ENCODE data around the gene ST3GAL6. TPM values are rescaled to one million over a fixed set of nuclear protein-coding genes. Genes with fewer than 3 reads are reported as not detected.

Gene ST3GAL6
- total RNA-seq, 2 experiments from 2014 or later = 0.25 to 3.0 TPM

DNA sequence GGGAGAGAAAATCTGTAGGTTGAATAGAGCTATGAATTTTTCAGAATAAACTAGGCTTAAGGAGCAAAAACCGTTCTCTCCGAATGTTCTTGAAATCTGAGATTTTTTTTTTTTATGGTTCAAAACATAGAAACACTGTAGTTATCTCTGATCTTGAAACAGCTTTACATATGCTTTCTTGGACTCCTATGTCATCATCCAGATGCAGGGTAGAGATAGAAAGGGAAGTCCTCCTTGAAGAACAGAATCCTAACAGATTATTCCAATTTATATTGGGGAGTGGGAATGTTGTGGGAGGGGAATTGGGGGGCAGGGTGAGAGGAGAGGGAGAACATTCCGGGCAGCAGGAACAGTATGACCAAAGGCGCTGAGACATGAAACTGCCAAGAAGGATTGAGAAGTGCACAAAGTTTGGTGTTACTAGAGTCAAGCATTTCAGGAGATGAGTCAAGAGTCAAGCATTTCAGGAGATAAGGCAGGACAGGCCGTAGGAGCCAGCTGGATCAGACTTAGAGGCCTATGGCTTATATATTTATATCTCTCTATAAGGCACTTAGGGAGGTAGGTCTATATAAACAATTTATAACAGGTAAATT lies 21.9 kb upstream of the ST3GAL6 start:
- Histone ChIP-seq H3K27ac (ENCODE audit: low read depth, low read length, poor library complexity, severe bottlenecking) (no peak overlapping the region), H3K4me1 (ENCODE audit: insufficient read depth, low read length, poor library complexity, severe bottlenecking) (no peaks in the 10 kb centered on the region), H2AFZ (ENCODE audit: low read length) (no peak overlapping the region), H3K9me2 (ENCODE audit: insufficient read depth, low read length) (no peaks in the 10 kb centered on the region), H3K4me3 (ENCODE audit: low read depth, low read length, poor library complexity, severe bottlenecking) (no peak overlapping the region), H3K36me3 (ENCODE audit: insufficient read depth, low read length) (no peaks in the 10 kb centered on the region), H3K4me2 (ENCODE audit: low read length) (no peak overlapping the region), H3K79me2 (ENCODE audit: insufficient read depth, low read depth, low read length) (no peaks in the 10 kb centered on the region), H4K20me1 (ENCODE audit: insufficient read depth, low read length) (no peaks in the 10 kb centered on the region), H3K9me3 (ENCODE audit: low read length) (no peaks in the 10 kb centered on the region)
- no peak for TF ChIP-seq EZH2phosphoT487 (IDR thresholded peaks at IDR 0.05; ENCODE audit: borderline replicate concordance, low read depth, low read length)
- TF ChIP-seq, protein P1, sequence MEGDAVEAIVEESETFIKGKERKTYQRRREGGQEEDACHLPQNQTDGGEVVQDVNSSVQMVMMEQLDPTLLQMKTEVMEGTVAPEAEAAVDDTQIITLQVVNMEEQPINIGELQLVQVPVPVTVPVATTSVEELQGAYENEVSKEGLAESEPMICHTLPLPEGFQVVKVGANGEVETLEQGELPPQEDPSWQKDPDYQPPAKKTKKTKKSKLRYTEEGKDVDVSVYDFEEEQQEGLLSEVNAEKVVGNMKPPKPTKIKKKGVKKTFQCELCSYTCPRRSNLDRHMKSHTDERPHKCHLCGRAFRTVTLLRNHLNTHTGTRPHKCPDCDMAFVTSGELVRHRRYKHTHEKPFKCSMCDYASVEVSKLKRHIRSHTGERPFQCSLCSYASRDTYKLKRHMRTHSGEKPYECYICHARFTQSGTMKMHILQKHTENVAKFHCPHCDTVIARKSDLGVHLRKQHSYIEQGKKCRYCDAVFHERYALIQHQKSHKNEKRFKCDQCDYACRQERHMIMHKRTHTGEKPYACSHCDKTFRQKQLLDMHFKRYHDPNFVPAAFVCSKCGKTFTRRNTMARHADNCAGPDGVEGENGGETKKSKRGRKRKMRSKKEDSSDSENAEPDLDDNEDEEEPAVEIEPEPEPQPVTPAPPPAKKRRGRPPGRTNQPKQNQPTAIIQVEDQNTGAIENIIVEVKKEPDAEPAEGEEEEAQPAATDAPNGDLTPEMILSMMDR (conservative IDR thresholded peaks at IDR 0.05; ENCODE audit: low read length) = no peak
- intact Hi-C loops (cut with micrococcal nuclease; ENCODE audit: unreplicated experiment) = no loop called here
- POLR2A ChIA-PET = no interaction called here
- CTCF ChIA-PET (ENCODE audit: unreplicated experiment) = no interaction called here
- BruUV-seq (replicated peaks) = no TSS peak
- no peak for DNase-seq (ENCODE audit: low spot score)

DNA sequence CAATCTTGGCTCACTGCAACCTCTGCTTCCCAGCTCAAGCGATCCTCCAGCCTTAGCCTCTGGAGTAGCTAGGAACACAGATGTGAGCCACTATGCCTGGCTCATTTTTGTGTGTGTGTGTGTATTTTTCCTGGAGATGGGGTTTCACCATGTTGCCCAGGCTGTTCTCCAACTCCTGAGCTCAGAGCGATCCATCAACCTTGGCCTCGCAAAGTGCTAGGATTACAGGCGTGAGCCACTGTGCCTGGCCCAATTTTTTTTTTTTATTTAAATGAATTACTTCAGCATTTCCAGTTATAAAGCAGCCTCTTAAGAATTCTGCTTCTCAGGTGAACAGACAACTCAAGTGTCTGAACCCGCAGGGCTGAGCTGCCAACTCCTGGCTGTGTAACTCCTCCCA lies 20.1 kb upstream of the ST3GAL6 start:
- Histone ChIP-seq H2AFZ (ENCODE audit: low read length) (no peak overlapping the region), H3K9me2 (ENCODE audit: insufficient read depth, low read length) (no peaks in the 10 kb centered on the region), H3K27ac (ENCODE audit: low read depth, low read length, poor library complexity, severe bottlenecking) (no peak overlapping the region), H4K20me1 (ENCODE audit: insufficient read depth, low read length) (no peaks in the 10 kb centered on the region), H3K4me3 (ENCODE audit: low read depth, low read length, poor library complexity, severe bottlenecking) (no peak overlapping the region), H3K79me2 (ENCODE audit: insufficient read depth, low read depth, low read length) (no peaks in the 10 kb centered on the region), H3K4me1 (ENCODE audit: insufficient read depth, low read length, poor library complexity, severe bottlenecking) (no peaks in the 10 kb centered on the region), H3K36me3 (ENCODE audit: insufficient read depth, low read length) (no peaks in the 10 kb centered on the region), H3K4me2 (ENCODE audit: low read length) (no peak overlapping the region), H3K9me3 (ENCODE audit: low read length) (no peaks in the 10 kb centered on the region)
- no peak for TF ChIP-seq EZH2phosphoT487 (IDR thresholded peaks at IDR 0.05; ENCODE audit: borderline replicate concordance, low read depth, low read length)
- TF ChIP-seq, protein P1 (conservative IDR thresholded peaks at IDR 0.05; ENCODE audit: low read length) = no peak
- DNase-seq (ENCODE audit: low spot score) = no peak
- ChIA-PET CTCF (ENCODE audit: unreplicated experiment) (interaction anchor here (0.8 kb wide), 1 partner anchor 70 kb away, joined by 3 read pairs; no protein-coding TSS in a partner anchor), POLR2A (interaction anchor here (0.7 kb wide), 1 partner anchor 113 kb away, joined by 6 read pairs; no protein-coding TSS in a partner anchor)
- intact Hi-C loops (cut with micrococcal nuclease; ENCODE audit: unreplicated experiment) = no loop called here
- no TSS peak for BruUV-seq (replicated peaks)

GRCh38 chr3:98744283-98744682 lies 18.9 kb upstream of the ST3GAL6 start:
- Histone ChIP-seq H3K9me2 (ENCODE audit: insufficient read depth, low read length) (no peaks in the 10 kb centered on the region), H3K9me3 (ENCODE audit: low read length) (no peaks in the 10 kb centered on the region), H2AFZ (ENCODE audit: low read length) (no peak overlapping the region), H3K4me2 (ENCODE audit: low read length) (no peak overlapping the region), H3K79me2 (ENCODE audit: insufficient read depth, low read depth, low read length) (no peaks in the 10 kb centered on the region), H3K27ac (ENCODE audit: low read depth, low read length, poor library complexity, severe bottlenecking) (no peak overlapping the region), H4K20me1 (ENCODE audit: insufficient read depth, low read length) (no peaks in the 10 kb centered on the region), H3K4me1 (ENCODE audit: insufficient read depth, low read length, poor library complexity, severe bottlenecking) (no peaks in the 10 kb centered on the region), H3K4me3 (ENCODE audit: low read depth, low read length, poor library complexity, severe bottlenecking) (no peak overlapping the region), H3K36me3 (ENCODE audit: insufficient read depth, low read length) (no peaks in the 10 kb centered on the region)
- ChIA-PET CTCF (ENCODE audit: unreplicated experiment) (no interaction called here), POLR2A (interaction anchor here (0.6 to 0.7 kb wide), 3 partner anchors 17 to 257 kb away, joined by 3 read pairs; no protein-coding TSS in a partner anchor)
- TF ChIP-seq EZH2phosphoT487 (IDR thresholded peaks at IDR 0.05; ENCODE audit: borderline replicate concordance, low read depth, low read length) = no peak
- TF ChIP-seq, protein P1 (conservative IDR thresholded peaks at IDR 0.05; ENCODE audit: low read length) = no peak
- BruUV-seq (replicated peaks) = no TSS peak
- intact Hi-C loops (cut with micrococcal nuclease; ENCODE audit: unreplicated experiment) = no loop called here
- no peak for DNase-seq (ENCODE audit: low spot score)

All from OCI-LY7 (cell line).